Vagina (tissue), 2 donors: ENCODE data around the gene FAM78A. TPM values are rescaled to one million over a fixed set of nuclear protein-coding genes. Genes with fewer than 3 reads are reported as not detected.

Experiments used
- DNase-seq, 2 donors: peaks; one replicate each; pipeline ENCODE4 v3.0.0-alpha.2; 2017; ENCODE audit errors: extremely low spot score in 2 of 2
- H3K27ac ChIP-seq: fragments of 200-600 bp; sonication (generic); one replicate; pipeline ENCODE4 v1.5.1; 2019
- H3K27me3 ChIP-seq: fragments of 200-600 bp; sonication (generic); one replicate; pipeline ENCODE4 v1.5.1; 2019
- H3K36me3 ChIP-seq, 2 donors: fragments of 200-600 bp; sonication (generic); one replicate each; pipeline ENCODE4 v1.5.1; 2017 to 2019
- H3K4me1 ChIP-seq: fragments of 200-600 bp; sonication (generic); one replicate; pipeline ENCODE4 v1.5.1; 2019
- H3K4me3 ChIP-seq, 2 donors: fragments of 200-600 bp; sonication (generic); 1 replicate in 1 of 2; 2 replicates in 1 of 2; pipeline ENCODE4 v1.5.1; 2016 to 2019
- H3K9me3 ChIP-seq: fragments of 200-600 bp; sonication (generic); one replicate; pipeline ENCODE4 v1.5.1; 2019
- POLR2A ChIP-seq, 2 donors: fragments of 450-650 bp; IDR thresholded peaks; one replicate each; pipeline ENCODE4 v1.6.1; 2017; ENCODE audit warnings: antibody characterized with exemption in 2 of 2, mild to moderate bottlenecking in 2 of 2, moderate library complexity in 2 of 2
- POLR2AphosphoS5 ChIP-seq, 2 donors: sonication (generic); formaldehyde crosslinking; IDR thresholded peaks; one replicate each; pipeline ENCODE4 v1.9.0; 2017; ENCODE audit warnings: antibody characterized with exemption in 2 of 2, mild to moderate bottlenecking in 2 of 2, low read depth in 1 of 2; ENCODE audit not compliant: insufficient read depth in 1 of 2
- intact Hi-C: fragments of 100-400 bp; cut with DNase I; formaldehyde crosslinking; loops from one replicate; pipeline ENCODE4 v1.15.1; 2023
- total RNA-seq: library from RNA; depleted of rRNA; stranded (reverse); fragments of >200 nt; gene quantifications from one replicate; pipeline ENCODE4 v1.2.3, GENCODE V29; 2016
- TF ChIP-seq, protein P1 (sequence below), 3 experiments: fragments of 450-650 bp in 2 of 3; fragments of 200-600 bp in 1 of 3; sonication (generic) in 1 of 3; IDR thresholded peaks; one replicate each; pipeline ENCODE4 v1.5.1; 2017 to 2019; ENCODE audit warnings: antibody characterized with exemption in 3 of 3, mild to moderate bottlenecking in 2 of 3, moderate library complexity in 2 of 3

FAM78A gene
- total RNA-seq, 1 donor from 2014 or later, result 2.5 TPM

DNA sequence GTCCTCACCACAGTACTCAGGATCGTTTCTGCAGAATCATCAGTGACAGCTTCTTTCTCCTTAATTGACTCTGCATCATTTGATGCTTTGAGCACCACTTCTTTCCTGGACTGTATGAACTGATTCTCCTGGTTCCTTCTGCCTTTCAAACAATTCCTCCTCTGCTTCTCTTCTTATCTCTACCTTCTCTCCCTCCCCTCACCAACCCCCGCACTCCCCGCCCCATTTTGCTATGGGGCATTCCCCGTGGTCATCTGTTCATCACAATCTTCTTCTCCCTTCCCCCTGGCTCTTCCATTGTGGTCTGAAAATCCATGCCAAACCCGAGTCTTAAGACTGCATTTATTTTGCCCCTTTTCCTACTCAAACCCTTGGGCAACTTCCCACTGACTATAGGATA, 57.9 kb downstream of the FAM78A start:
- H3K27ac ChIP-seq, result no peak overlapping the region
- peaks cover 13% of the 10 kb centered on the region for H3K4me1 ChIP-seq
- intact Hi-C loops, result no loop called here
- DNase-seq, result no peak
- H3K9me3 ChIP-seq, result no peaks in the 10 kb centered on the region
- no peak overlapping the region for H3K4me3 ChIP-seq
- no peaks in the 10 kb centered on the region for H3K27me3 ChIP-seq
- no peak for TF ChIP-seq POLR2A (IDR thresholded peaks at IDR 0.05)
- no peak for TF ChIP-seq POLR2AphosphoS5 (IDR thresholded peaks at IDR 0.05; ENCODE audit: insufficient read depth in 1 of 2, low read depth in 1 of 2)
- TF ChIP-seq, protein P1, sequence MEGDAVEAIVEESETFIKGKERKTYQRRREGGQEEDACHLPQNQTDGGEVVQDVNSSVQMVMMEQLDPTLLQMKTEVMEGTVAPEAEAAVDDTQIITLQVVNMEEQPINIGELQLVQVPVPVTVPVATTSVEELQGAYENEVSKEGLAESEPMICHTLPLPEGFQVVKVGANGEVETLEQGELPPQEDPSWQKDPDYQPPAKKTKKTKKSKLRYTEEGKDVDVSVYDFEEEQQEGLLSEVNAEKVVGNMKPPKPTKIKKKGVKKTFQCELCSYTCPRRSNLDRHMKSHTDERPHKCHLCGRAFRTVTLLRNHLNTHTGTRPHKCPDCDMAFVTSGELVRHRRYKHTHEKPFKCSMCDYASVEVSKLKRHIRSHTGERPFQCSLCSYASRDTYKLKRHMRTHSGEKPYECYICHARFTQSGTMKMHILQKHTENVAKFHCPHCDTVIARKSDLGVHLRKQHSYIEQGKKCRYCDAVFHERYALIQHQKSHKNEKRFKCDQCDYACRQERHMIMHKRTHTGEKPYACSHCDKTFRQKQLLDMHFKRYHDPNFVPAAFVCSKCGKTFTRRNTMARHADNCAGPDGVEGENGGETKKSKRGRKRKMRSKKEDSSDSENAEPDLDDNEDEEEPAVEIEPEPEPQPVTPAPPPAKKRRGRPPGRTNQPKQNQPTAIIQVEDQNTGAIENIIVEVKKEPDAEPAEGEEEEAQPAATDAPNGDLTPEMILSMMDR (IDR thresholded peaks at IDR 0.05), result no peak
- H3K36me3 ChIP-seq, result peaks cover 0 to 23% of the 10 kb centered on the region in 2 donors

DNA sequence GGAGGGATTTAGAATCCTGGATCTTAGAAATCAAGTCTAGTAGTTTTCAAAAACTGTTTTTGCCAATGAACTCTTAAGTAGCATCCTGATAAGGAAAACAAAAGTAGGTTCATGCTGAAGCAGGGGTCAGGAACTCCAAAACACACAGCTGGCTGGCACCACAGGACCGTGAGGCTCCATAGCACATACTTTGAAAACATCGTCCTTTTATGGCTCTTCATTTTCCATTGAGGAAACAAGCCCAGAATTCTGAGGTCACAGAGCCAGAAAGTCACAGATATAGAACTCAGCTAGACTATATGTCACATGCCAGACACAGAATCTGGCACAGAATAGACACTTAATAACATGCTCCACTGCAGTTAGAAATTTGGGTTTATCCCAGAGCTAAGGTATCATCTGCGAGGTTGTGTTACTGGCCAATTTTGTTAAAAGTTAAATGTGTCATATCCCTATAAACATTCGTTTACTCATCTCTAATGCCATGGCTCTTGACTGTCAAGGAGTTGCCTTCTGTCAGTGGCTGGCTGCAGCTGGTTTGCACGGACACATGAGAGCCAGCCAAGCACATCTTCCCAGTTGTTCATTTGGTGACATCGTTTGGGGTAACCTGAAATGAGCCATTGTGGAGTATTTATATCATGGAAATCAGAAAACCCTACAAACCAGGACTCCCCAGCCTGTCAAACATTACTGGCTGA, 58.8 kb downstream of the FAM78A start:
- TF ChIP-seq, protein P1 (IDR thresholded peaks at IDR 0.05), result no peak
- TF ChIP-seq POLR2AphosphoS5 (IDR thresholded peaks at IDR 0.05; ENCODE audit: insufficient read depth in 1 of 2, low read depth in 1 of 2), result no peak
- TF ChIP-seq POLR2A (IDR thresholded peaks at IDR 0.05), result no peak
- Histone ChIP-seq H3K9me3 (peaks cover 1% of the 10 kb centered on the region), H3K27me3 (no peaks in the 10 kb centered on the region), H3K27ac (no peak overlapping the region), H3K4me3 (no peak overlapping the region), H3K36me3 (peaks cover 0 to 23% of the 10 kb centered on the region in 2 donors), H3K4me1 (peaks cover 13% of the 10 kb centered on the region)
- intact Hi-C loops, result no loop called here
- no peak for DNase-seq

GRCh38 chr9:131216806-131217205, 59.5 kb downstream of the FAM78A start:
- peaks cover 13% of the 10 kb centered on the region for H3K4me1 ChIP-seq
- peaks cover 7% of the 10 kb centered on the region for H3K9me3 ChIP-seq
- peaks cover 0 to 30% of the 10 kb centered on the region in 2 donors for H3K36me3 ChIP-seq
- no peaks in the 10 kb centered on the region for H3K27me3 ChIP-seq
- H3K27ac ChIP-seq, result no peak overlapping the region
- TF ChIP-seq POLR2AphosphoS5 (IDR thresholded peaks at IDR 0.05; ENCODE audit: insufficient read depth in 1 of 2, low read depth in 1 of 2) (no peak), POLR2A (IDR thresholded peaks at IDR 0.05) (no peak)
- TF ChIP-seq, protein P1 (IDR thresholded peaks at IDR 0.05), result no peak
- intact Hi-C loops, result no loop called here
- no peak overlapping the region for H3K4me3 ChIP-seq
- no peak for DNase-seq

DNA sequence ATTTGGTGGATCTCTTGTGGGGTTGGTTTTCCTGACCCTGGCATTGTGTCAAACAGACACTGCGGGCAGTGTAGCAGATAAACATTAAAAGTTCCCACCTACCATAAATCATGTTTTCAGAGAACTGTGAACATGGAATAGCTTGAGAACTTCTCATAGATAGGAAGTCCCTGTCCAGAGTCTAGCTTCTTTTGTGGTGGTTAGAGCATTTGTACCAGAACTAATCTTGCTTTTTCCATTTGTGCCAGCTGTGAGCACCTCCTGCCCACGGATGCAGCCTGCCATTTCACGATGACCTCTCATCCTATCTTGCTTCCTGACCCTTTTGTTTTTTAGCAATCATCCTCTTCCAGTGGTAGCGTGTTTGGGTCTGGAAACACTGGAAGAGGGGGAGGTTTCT, 61.4 kb downstream of the FAM78A start:
- intact Hi-C loops, result no loop called here

More for the DNA sequence above, 61.4 kb downstream of the FAM78A start:
- TF ChIP-seq POLR2A (IDR thresholded peaks at IDR 0.05) (no peak), POLR2AphosphoS5 (IDR thresholded peaks at IDR 0.05; ENCODE audit: insufficient read depth in 1 of 2, low read depth in 1 of 2) (no peak)
- TF ChIP-seq, protein P1 (IDR thresholded peaks at IDR 0.05), result no peak
- Histone ChIP-seq H3K4me3 (no peak overlapping the region), H3K4me1 (peaks cover 13% of the 10 kb centered on the region), H3K9me3 (peaks cover 7% of the 10 kb centered on the region), H3K27ac (peak overlapping the region; percentile 20), H3K27me3 (no peaks in the 10 kb centered on the region), H3K36me3 (peaks cover 0 to 32% of the 10 kb centered on the region in 2 donors)
- DNase-seq, result no peak
